AG09309 (cell line): ENCODE data around the gene STX17.

Experiments used
- DNase-seq: peaks from one replicate; pipeline ENCODE4 v3.0.0-alpha.2; 2010; ENCODE audit warnings: low read depth
- H3K4me3 ChIP-seq: 2 replicates; pipeline ENCODE4 v1.5.1; 2011; ENCODE audit warnings: mild to moderate bottlenecking, low read depth, low read length, moderate library complexity; ENCODE audit not compliant: control insufficient read depth
- TF ChIP-seq, protein P1 (sequence below): IDR thresholded peaks from 2 replicates; pipeline ENCODE4 v1.5.1; 2011; ENCODE audit warnings: mild to moderate bottlenecking, low read depth, low read length, inconsistent platforms; ENCODE audit not compliant: insufficient read depth, control insufficient read depth; ENCODE audit errors: missing control alignments

The STX17 gene

DNA sequence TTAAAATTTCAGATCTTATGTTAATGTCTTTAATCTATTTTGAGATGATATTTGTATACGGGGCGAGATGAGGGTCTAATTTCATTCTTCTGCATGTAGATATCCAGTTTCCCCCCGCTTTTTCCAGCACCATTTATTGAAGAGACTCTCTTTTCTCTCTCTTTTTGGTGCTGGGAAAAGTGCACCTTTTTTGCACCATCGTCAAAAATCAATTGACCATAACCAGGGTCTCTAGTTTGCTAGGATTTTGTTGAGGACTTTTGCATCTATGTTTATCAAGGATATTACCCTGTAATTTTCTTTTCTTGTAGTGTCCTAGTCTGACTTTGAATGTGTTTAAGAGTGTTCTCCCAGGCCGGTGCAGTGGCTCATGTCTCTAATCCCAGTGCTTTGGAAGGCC is 93.3 kb downstream of the STX17 start:
- TF ChIP-seq, protein P1, sequence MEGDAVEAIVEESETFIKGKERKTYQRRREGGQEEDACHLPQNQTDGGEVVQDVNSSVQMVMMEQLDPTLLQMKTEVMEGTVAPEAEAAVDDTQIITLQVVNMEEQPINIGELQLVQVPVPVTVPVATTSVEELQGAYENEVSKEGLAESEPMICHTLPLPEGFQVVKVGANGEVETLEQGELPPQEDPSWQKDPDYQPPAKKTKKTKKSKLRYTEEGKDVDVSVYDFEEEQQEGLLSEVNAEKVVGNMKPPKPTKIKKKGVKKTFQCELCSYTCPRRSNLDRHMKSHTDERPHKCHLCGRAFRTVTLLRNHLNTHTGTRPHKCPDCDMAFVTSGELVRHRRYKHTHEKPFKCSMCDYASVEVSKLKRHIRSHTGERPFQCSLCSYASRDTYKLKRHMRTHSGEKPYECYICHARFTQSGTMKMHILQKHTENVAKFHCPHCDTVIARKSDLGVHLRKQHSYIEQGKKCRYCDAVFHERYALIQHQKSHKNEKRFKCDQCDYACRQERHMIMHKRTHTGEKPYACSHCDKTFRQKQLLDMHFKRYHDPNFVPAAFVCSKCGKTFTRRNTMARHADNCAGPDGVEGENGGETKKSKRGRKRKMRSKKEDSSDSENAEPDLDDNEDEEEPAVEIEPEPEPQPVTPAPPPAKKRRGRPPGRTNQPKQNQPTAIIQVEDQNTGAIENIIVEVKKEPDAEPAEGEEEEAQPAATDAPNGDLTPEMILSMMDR = no peak
- no peak overlapping the region for H3K4me3 ChIP-seq

DNA sequence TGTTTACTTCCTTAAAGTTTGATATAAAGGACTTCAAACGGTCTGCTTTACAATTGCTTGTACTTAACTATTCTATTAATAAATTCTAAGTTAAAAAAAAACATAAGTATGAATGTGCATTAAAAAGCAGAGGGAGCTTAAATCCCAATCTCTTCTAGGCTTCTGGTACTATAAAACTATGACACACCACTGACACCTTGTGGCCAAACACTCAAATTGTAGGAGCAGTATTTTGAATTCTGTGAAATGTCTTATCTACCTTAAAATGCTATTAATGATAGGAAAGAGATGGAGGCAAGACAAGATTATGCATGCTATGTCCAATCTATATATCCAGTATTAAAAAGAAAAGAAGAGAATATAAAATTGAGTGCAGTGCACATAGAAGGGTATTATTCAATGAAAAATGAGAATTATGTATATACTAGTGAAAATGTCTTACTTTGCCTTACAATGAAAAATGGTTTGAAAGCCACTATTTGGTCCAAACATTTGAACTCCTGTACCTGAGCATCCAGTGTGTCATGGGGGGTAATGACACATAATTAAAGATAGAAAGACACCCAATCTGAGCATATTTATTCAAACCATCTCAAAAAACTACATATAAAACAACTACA is 104.7 kb downstream of the STX17 start:
- DNase-seq = peak; percentile 8
- TF ChIP-seq, protein P1 = peak; percentile 51
- no peak overlapping the region for H3K4me3 ChIP-seq

More for the DNA sequence above, 93.3 kb downstream of the STX17 start:
- no peak for DNase-seq

DNA sequence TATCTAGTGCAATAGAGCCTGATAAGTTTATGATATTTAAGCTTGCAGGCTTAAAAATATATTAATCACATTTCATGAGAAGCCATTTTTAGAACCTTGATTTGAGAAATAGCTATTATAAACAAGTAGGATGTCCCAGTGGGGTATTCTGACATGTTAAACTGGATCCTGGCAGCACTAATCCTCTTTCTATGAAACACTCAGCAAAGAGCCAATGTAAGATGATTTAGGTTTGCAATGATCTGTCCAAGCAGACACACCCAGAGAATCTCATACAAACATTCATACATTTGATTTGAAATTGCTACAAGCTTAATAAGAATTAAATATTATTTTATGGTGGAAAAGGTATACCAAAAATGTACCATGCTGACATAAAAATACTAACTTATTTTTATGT is 105.8 kb downstream of the STX17 start:
- DNase-seq = no peak
- TF ChIP-seq, protein P1 = no peak
- H3K4me3 ChIP-seq = no peak overlapping the region

DNA sequence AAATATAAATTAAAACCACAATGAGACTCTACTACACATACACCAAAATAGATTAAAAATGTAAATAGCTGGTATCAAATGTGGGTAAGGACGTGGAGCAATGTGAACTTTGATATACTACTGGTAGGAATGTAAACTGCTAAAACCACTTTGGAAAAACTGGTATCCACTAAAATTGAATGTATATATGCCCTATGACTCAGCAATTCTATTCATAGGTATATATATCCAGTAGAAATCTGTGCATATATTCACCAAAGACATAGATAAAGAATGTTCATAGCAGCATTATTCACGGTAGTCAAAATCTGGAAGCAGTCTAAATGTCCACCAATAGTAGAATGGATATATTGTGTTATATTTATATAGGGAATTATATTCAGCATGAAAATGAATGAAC is 107.1 kb downstream of the STX17 start:
- DNase-seq = no peak
- no peak overlapping the region for H3K4me3 ChIP-seq
- TF ChIP-seq, protein P1 = no peak

DNA sequence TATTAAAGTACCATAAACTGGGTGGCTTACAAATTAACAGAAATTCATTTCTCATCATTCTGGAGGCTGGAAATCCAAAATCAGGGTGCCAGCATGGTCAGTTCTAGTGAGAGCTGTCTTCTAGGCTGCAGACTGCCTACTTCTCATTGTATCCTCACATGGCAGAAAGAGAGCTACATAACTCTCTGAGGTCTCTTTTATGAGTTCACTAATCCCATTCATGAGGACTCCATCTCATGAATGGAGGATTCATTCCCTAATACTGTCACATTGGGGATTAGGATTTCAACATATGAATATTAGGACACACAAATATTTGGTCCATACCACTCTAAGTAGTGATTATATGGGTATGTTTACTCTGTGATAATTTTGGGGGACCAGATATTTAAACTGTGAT is 108.4 kb downstream of the STX17 start:
- H3K4me3 ChIP-seq = no peak overlapping the region
- TF ChIP-seq, protein P1 = no peak
- no peak for DNase-seq

DNA sequence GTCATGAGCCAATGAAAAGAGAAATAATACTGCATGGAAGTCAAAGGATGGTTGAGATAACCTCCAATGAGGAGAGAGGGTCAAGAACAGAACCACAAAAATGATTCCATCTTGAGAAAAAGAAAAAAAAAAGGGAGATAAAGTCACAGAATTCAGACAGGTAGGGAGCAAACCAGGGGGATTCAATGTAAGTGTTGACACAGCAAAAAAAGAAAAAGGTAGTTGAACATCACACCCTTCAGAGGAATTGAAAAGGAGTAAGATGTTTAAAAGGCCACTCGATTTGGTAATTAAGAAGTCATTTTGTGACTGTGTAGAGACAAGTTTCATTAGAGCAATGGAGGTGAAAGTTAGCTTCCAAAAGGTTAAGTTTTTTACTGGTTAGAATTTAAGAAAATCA is 113.1 kb downstream of the STX17 start:
- no peak for DNase-seq
- TF ChIP-seq, protein P1 = no peak
- H3K4me3 ChIP-seq = no peak overlapping the region
